ENCODE data around the gene WDR18. TPM values are rescaled to one million over a fixed set of nuclear protein-coding genes. Genes with fewer than 3 reads are reported as not detected.
A peak's percentile ranks its signal among the peaks of the same experiment; 100 is the strongest.

Gene WDR18
- total RNA-seq, 6 experiments from 2014 or later = 47.5 to 55.8 (median 51.3) TPM

- Mint-ChIP-seq H3K9me3 (peaks cover 5% of the 10 kb centered on the region), H3K27ac (no peak overlapping the region), H3K27me3 (ENCODE audit: insufficient read depth) (no peaks in the 10 kb centered on the region; the same call in 1 of the 2 replicates), H3K4me1 (ENCODE audit: low read depth) (peaks cover 9% of the 10 kb centered on the region), H3K4me3 (no peak overlapping the region), H3K36me3 (ENCODE audit: low read depth) (peaks cover 42% of the 10 kb centered on the region)
- no peak for DNase-seq
- no peak for TF ChIP-seq CTCF (IDR thresholded peaks at IDR 0.05)
These were observed 20.0 kb upstream of the WDR18 start for GRCh38 chr19:964116-964520.

- H3K9me3 Mint-ChIP-seq = peaks cover 5% of the 10 kb centered on the region
- no peak overlapping the region for H3K4me3 Mint-ChIP-seq
- no peaks in the 10 kb centered on the region; the same call in 1 of the 2 replicates for H3K27me3 Mint-ChIP-seq (ENCODE audit: insufficient read depth)
- H3K4me1 Mint-ChIP-seq (ENCODE audit: low read depth) = peaks cover 8% of the 10 kb centered on the region
- TF ChIP-seq CTCF (IDR thresholded peaks at IDR 0.05) = no peak
- peaks cover 42% of the 10 kb centered on the region for H3K36me3 Mint-ChIP-seq (ENCODE audit: low read depth)
- DNase-seq = peak; percentile 18
- H3K27ac Mint-ChIP-seq = no peak overlapping the region
These were observed 19.1 kb upstream of the WDR18 start for GRCh38 chr19:964761-965694.

- no peaks in the 10 kb centered on the region; the same call in none of the 2 replicates for H3K27me3 Mint-ChIP-seq (ENCODE audit: insufficient read depth)
These were observed 17.6 kb upstream of the WDR18 start for GRCh38 chr19:966485-967088.

GRCh38 chr19:970695-971094 lies 13.4 kb upstream of the WDR18 start:
- no peak for DNase-seq
- H3K27ac Mint-ChIP-seq = no peak overlapping the region
- H3K36me3 Mint-ChIP-seq (ENCODE audit: low read depth) = peaks cover 38% of the 10 kb centered on the region
- no peaks in the 10 kb centered on the region; the same call in 1 of the 2 replicates for H3K27me3 Mint-ChIP-seq (ENCODE audit: insufficient read depth)
- H3K9me3 Mint-ChIP-seq = peaks cover 6% of the 10 kb centered on the region
- no peaks in the 10 kb centered on the region for H3K4me1 Mint-ChIP-seq (ENCODE audit: low read depth)
- TF ChIP-seq CTCF (IDR thresholded peaks at IDR 0.05) = peak; percentile 94
- H3K4me3 Mint-ChIP-seq = no peak overlapping the region

More at GRCh38 chr19:966485-967088, 17.6 kb upstream of the WDR18 start:
- Mint-ChIP-seq H3K4me3 (no peak overlapping the region), H3K4me1 (ENCODE audit: low read depth) (peaks cover 8% of the 10 kb centered on the region), H3K36me3 (ENCODE audit: low read depth) (peaks cover 51% of the 10 kb centered on the region), H3K27ac (no peak overlapping the region), H3K9me3 (peaks cover 11% of the 10 kb centered on the region)
- DNase-seq = no peak
- no peak for TF ChIP-seq CTCF (IDR thresholded peaks at IDR 0.05)

- Mint-ChIP-seq H3K27ac (no peak overlapping the region), H3K4me1 (ENCODE audit: low read depth) (no peaks in the 10 kb centered on the region), H3K9me3 (peaks cover 6% of the 10 kb centered on the region), H3K27me3 (ENCODE audit: insufficient read depth) (no peaks in the 10 kb centered on the region; the same call in none of the 2 replicates), H3K36me3 (ENCODE audit: low read depth) (peaks cover 33% of the 10 kb centered on the region), H3K4me3 (no peak overlapping the region)
- DNase-seq = no peak
- no peak for TF ChIP-seq CTCF (IDR thresholded peaks at IDR 0.05)
These were observed 12.3 kb upstream of the WDR18 start for GRCh38 chr19:971795-972194.

All from HFFc6 (cell line).